HUES64 (cell line): ENCODE results near the gene HTR6.

Experiments used
- H3K27ac ChIP-seq: 2 replicates; pipeline ENCODE4 v1.7.0; 2013; ENCODE audit warnings: low read depth, low read length, inconsistent platforms
- H3K27me3 ChIP-seq: 2 replicates; pipeline ENCODE4 v1.6.1; 2013; ENCODE audit warnings: mild to moderate bottlenecking, low read length; ENCODE audit not compliant: insufficient read depth
- H3K36me3 ChIP-seq: 2 replicates; pipeline ENCODE4 v1.6.1; 2013; ENCODE audit warnings: mild to moderate bottlenecking, low read length; ENCODE audit not compliant: insufficient read depth
- H3K4me1 ChIP-seq: 2 replicates; pipeline ENCODE4 v1.6.1; 2013; ENCODE audit warnings: mild to moderate bottlenecking, low read length, moderate library complexity; ENCODE audit not compliant: insufficient read depth
- H3K4me3 ChIP-seq: 2 replicates; pipeline ENCODE4 v1.5.1; 2013; ENCODE audit warnings: mild to moderate bottlenecking, low read length, moderate library complexity
- H3K9ac ChIP-seq: 2 replicates; pipeline ENCODE4 v1.6.1; 2013; ENCODE audit warnings: mild to moderate bottlenecking, low read depth, low read length
- H3K9me3 ChIP-seq: 2 replicates; pipeline ENCODE4 v1.6.1; 2013; ENCODE audit warnings: low read depth, low read length; ENCODE audit not compliant: insufficient read depth
- WGBS: fragments of 150-250, 120-280 bp; methylation state at CpG from one replicate; pipeline ENCODE4 v1.1.7; 2013; ENCODE audit warnings: missing lambda C conversion rate; 5-methylcytosine and 5-hydroxymethylcytosine counted together

HTR6 gene

DNA sequence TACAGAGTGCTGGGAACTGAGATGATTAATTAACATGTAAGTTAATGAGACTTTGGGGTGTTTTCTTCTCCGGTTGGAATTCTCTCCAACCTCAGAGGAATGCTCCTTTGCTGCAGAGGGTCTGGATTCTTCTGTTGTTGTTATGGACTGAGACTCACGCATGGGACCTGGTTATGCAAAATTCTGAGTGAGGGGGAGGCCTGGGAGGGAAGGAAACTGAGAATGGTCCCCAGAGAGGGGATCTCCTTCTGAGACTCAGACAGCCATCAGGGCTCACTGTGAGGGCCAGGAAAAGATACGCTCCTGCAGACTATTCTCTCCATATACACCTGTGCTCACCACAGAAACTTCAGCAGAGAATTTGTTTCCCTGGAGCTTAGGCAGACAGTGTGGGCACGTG is 56.3 kb downstream of the HTR6 start:
- Histone ChIP-seq H3K36me3 (no peaks in the 10 kb centered on the region), H3K27me3 (no peaks in the 10 kb centered on the region), H3K4me3 (no peak overlapping the region), H3K9me3 (no peaks in the 10 kb centered on the region), H3K9ac (no peak overlapping the region), H3K4me1 (peaks cover 8% of the 10 kb centered on the region; the same call in 1 of the 2 replicates), H3K27ac (no peak overlapping the region; the same call in 1 of the 2 replicates)
- WGBS, result 54% methylated on average over 4 of the region's 4 CpGs

DNA sequence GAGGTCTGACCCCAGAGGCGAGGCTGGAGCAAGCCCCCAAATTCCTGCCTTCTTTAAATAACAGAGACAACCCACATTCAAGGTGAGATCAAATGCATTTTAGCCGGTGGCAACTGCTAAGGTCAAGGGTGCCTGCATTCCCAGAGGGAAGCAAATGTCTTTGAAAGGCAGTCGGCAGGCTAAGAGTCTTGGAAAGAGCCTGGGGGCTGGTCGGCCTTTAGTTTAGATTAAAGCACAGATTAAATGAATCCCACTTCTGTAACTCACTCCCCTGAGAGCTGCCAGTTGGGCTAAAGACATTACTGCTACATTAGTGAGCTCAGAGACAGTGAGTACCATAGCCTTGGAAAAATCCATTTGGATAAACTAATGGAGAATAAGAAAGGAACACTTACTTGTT is 59.2 kb downstream of the HTR6 start:
- Histone ChIP-seq H3K9me3 (no peaks in the 10 kb centered on the region), H3K27ac (no peak overlapping the region), H3K36me3 (no peaks in the 10 kb centered on the region), H3K9ac (no peak overlapping the region), H3K4me3 (no peak overlapping the region), H3K27me3 (no peaks in the 10 kb centered on the region), H3K4me1 (peaks cover 8% of the 10 kb centered on the region; the same call in 1 of the 2 replicates)
- 58% methylated on average over 4 of the region's 4 CpGs for WGBS

DNA sequence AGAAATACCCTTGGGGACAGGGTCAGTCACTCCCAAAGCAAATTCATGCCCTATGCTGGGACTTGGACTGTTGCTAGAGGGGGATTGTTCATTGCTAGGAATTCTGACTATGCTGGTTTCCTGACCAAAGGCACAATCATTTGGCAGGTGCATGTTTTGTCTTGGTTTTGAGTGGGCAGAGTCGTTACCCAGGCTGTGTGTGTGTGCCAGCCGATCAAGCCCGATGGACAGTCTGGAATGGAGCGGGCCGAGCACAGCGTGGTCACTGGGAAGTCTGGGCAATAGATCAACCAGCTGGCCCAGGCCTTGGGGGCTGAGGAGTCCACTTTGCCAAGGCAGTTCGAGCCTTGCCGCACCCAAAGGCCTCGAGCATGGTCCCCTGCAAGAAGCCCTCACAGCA is 60.9 kb downstream of the HTR6 start:
- Histone ChIP-seq H3K27me3 (no peaks in the 10 kb centered on the region), H3K4me1 (peaks cover 4% of the 10 kb centered on the region; the same call in 1 of the 2 replicates), H3K27ac (no peak overlapping the region), H3K9ac (no peak overlapping the region), H3K36me3 (no peaks in the 10 kb centered on the region), H3K9me3 (peaks cover 7% of the 10 kb centered on the region; the same call in 1 of the 2 replicates), H3K4me3 (no peak overlapping the region)
- 94% methylated on average over 9 of the region's 9 CpGs for WGBS

DNA sequence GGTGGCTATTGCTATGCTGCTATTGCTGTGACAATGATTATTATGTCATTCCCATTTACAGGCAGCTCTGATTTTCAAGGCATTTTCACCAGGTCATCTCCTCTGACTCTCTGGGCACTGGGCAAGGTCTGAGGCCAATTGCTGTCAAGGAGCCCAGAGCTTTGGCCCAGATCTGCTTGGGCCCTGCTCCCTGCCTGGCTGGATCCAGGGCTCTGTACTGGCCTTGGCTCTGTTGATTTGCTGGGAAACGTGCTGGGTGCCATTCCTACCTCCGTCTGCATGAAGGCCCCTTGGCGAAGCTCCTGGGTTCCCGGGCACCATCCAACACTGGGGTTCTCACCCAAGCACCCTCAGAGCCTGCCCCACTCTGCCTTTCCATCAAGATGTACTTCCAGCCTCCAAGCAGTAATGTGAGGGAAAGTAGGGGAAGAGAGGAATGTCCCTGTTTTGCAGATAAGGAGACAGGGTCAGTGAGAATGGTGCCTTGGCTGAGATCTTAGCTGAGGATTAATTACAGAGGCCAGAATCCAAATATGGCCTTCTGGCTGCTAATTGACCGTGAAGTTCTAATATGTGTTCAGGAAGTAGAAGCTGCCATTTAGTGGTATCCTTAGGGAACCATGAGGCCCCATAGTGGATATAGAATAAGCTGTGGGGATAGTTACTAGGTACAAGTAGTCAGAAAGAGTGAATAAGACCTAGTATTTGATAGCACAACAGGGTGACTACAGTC is 63.9 kb downstream of the HTR6 start:
- Histone ChIP-seq H3K9ac (no peak overlapping the region), H3K4me3 (no peak overlapping the region), H3K27me3 (no peaks in the 10 kb centered on the region), H3K4me1 (no peaks in the 10 kb centered on the region), H3K36me3 (no peaks in the 10 kb centered on the region), H3K9me3 (peaks cover 7% of the 10 kb centered on the region; the same call in 1 of the 2 replicates), H3K27ac (no peak overlapping the region)
- 95% methylated on average over 5 of the region's 5 CpGs for WGBS

DNA sequence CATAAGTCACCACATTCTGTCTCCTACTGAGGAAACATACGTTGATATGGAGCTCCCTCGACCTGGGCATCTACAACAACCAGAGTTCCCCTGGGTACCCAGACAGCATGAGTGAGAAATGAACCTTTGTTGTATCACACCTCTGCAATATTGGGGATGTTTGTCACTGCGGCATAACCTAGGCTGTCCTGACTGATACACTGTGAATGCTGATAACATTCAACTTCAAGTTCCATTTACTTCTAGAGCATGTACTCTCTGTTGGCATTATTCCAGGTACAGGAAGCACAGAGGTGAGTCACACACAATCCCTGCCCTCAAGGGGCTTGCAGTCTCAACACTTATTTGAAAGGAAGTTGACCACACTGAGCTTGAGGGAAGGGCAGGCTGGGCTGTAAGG is 65.6 kb downstream of the HTR6 start:
- H3K27ac ChIP-seq, result no peak overlapping the region
- no peaks in the 10 kb centered on the region for H3K36me3 ChIP-seq
- H3K4me3 ChIP-seq, result no peak overlapping the region
- no peak overlapping the region for H3K9ac ChIP-seq
- 90% methylated on average over 3 of the region's 3 CpGs for WGBS
- H3K4me1 ChIP-seq, result no peaks in the 10 kb centered on the region
- H3K9me3 ChIP-seq, result peaks cover 7% of the 10 kb centered on the region; the same call in 1 of the 2 replicates
- no peaks in the 10 kb centered on the region for H3K27me3 ChIP-seq
